HG03439 (cell line): Measurements from ENCODE around the gene TAS2R46.
"Not testable (repeated sequence)": the region's sequence is repeated elsewhere in the genome, so short reads cannot be mapped to it uniquely, and the experiment has no call there.

ENCODE experiments used
- ATAC-seq: cut with Tn5 transposase; IDR thresholded peaks from one replicate; pipeline ENCODE4 v1.9.1; 2021; ENCODE audit warnings: mild to moderate bottlenecking, moderate library complexity; ENCODE audit not compliant: unreplicated experiment

Gene TAS2R46

DNA sequence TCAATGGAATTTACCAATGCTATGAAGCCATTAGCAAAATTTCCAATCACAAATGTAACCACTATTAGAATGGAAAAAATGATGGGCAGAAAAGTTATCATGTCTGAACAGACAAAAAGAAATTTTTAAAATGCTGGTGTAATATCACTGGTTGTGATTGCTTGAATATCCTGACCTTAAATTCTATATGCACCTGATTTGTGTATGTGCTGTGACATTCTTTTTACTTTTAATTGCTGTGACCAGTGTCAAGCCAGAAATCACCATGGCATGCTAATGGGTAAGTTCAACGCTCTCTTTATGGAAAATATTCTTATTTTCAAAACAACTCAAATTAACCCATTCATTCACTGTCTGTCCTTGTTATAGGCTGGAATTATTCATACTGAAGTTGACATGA is at the start of gene TAS2R46:
TSS of gene TAS2R46 (minus strand) at position 101 of the 400 bp plus-strand sequence. CDS start at position 101, 0 bp downstream.
- ATAC-seq, result not testable (repeated sequence)

DNA sequence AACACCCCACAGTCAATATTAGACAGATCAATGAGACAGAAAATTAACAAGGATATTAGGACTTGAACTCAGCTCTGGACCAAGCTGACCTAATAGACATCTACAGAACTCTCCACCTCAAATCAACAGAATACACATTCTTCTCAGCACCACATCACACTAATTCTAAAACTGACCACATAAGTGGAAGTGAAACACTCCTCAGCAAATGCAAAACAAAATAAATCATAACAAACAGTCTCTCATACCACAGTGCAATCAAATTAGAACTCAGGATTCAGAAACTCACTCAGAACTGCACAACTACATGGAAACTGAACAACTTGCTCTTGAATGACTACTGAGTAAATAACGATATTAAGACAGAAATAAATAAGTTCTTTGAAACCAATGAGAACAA is 49.1 kb upstream of the TAS2R46 start:
- not testable (repeated sequence) for ATAC-seq

DNA sequence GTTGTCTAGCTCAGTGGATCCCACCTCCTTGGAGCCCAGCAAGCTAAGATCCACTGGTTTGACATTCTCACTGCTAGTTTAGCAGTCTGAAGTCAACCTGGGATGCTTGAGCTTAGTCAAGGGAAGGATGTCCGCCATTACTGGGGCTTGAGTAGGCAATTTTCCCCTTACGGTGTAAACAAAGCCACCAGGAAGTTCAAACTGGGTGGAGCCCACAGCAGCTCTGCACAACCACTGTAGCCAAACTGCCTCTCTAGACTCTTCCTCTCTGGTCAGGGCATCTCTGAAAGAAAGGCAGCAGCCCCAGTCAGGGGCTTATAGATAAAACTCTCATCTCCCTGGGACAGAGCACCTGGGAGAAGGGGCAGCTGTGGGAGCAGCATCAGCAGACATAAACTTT is 46.8 kb upstream of the TAS2R46 start:
- no peak for ATAC-seq

DNA sequence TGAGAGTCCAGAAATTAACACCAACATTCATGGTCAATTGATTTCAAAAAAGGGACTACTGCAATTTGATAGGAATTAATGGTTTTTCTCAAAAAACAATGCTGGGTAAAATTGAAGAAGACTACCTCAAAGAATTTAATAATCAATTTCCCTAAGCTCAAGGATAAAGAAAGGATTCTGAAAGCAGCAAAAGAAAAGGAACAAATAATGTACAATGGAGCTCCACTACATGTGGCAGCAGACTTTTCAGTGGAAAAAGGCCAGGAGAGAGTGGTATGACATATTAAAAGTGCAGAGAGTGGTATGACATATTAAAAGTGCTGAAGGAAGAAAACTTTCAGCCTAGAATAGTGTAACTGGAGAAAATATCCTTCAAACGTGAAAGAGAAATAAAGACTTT is 45.6 kb upstream of the TAS2R46 start:
- ATAC-seq, result no peak

DNA sequence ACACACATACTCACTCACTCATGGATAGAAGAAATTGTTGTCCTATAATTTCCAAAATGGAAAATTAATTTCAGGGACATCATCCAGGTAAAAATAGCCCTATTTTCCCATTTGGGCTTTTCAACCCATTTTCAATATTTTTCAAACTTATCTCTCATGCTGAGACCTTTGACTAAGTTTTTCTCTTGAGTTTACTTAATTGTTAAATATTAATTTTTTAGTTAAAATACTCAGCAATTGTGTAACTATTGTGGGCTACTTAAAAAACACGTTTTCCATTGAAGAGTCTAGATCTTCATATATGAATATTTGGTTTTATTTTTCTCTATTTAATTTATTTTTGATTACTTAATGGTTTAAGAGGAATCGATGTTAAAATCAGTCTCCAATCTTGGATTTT is 44.2 kb upstream of the TAS2R46 start:
- no peak for ATAC-seq

- no peak for ATAC-seq
These were observed 43.5 kb upstream of the TAS2R46 start for GRCh38 chr12:11105546-11105945.

GRCh38 chr12:11094910-11095309 is 32.8 kb upstream of the TAS2R46 start:
- ATAC-seq, result not testable (repeated sequence)

- no peak for ATAC-seq
These were observed 30.0 kb upstream of the TAS2R46 start, which contains the start of gene TAS2R43 for GRCh38 chr12:11092128-11092527. TSS of gene TAS2R43 (minus strand) at chr12:11092313. CDS start at chr12:11092229, 84 bp downstream.

GRCh38 chr12:11089246-11089645 is 27.2 kb upstream of the TAS2R46 start:
- ATAC-seq, result no peak

DNA sequence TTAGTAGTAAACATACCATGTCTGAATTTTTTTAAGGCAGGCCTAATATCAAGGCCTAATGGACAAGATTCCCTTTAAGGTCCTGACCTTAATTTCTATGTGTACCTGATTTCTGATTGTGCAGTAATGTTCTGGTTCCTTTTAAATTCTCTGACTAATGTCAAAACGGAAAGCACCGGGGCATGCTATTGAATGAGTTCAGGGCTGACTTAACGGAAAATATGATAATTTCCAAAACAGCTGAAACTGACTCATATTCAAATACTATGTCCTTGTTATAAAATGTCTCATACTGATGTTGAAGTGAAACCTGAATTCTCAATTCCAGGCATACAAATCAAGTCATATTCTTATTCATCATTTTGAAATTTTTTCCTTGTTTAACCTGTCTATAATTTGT is 23.3 kb upstream of the TAS2R46 start:
- ATAC-seq, result no peak

DNA sequence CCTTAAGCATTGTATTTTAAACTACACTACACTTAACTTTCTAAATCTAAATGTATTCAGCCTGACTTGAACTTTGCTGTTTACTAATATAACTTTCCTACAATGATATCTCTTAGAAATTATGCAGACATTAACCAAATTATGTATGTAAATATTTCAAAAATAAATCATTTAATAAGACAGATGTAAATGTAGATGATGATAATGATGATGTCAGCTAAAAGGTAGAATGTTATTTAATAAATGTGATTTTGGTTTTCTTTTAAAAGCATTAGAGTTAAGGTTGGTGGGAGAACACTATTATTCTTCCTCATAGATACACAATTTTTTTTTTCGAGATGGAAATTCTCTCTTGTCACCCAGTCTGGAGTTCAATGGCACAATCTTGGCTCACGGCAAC is 19.9 kb upstream of the TAS2R46 start:
- ATAC-seq, result no peak

DNA sequence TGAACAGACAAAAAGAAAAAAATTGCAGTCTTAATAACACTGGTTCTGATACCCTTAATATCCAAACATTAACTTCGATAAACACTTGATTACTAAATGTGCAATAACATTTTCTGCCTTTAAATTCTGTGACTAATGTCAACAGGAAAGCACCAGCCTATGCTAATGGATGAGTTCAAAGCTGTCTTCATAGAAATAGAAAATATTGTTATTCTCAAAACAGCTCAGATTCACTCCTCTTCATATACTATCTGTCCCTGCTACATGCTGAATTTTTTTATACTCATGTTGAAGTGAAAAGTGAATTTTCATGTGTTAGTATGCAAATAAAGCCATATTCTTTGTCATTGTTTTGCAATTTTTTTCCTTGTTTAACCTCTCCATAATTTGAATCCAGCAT is 16.2 kb upstream of the TAS2R46 start:
- no peak for ATAC-seq

- ATAC-seq, result no peak
These were observed 13.5 kb upstream of the TAS2R46 start for GRCh38 chr12:11075642-11076041.

DNA sequence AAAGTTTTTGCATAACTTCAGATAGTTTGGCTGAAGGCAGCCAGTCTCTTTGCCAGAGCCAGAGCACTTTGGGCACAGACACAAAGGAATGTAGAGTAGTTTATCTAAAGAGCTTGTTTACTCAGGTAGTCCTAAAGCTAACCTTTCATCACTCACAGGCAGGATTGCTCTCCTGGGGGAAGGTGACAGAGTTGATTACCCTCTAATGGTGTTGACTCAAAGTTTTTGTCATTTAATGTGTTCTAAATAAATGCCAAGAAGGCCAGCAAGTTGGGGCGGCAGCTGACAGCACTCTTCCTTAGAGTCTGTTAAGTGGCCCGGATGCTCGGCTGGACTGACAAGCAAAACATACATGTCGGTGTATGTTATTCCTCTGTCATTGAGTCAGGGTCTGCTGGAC is 9.3 kb upstream of the TAS2R46 start:
- ATAC-seq, result no peak

- ATAC-seq, result no peak
These were observed 8.9 kb upstream of the TAS2R46 start for GRCh38 chr12:11070999-11071398.

DNA sequence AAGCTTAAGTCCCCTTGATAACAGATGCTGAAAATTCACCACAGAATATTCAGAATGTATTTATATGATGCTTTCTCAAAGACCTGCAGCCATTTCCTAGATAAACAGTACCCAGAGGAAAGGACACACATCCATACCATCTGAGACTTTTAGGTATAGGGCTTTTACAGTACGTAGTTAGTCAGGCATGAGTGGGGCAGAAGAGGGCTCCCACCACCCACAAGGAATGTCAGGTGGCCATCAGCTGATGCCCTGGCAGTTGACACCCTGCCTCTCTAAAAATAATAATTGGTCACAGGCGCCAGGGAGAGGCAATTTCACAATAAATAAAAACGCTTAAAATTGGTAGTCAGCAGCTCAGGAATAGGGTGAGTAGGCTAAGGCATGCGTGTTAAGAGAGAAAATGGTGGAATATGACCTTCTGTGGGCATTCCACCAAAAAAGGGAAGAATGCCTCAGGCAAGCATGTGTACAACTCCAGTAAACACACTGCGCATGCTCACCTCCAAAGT is 7.8 kb upstream of the TAS2R46 start:
- ATAC-seq, result no peak

DNA sequence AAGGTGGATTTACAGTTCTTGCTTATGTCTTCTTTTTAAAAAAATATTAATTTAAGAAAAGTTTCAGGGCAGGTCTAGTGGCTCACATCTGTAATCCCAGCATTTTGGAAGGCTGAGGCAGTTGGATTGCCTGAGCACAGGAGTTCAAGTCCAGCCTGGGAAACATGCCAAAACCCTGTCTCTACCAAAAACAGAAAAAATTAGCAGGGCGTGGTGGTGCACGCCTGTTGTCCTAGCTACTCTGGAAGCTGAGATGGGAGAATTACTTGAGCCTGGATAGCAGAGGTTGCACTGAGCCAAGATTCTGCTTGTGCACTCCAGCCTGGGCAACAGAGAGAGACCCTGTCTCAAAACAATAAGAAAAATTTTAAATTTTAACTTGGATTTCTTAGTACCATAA is 5.4 kb upstream of the TAS2R46 start:
- ATAC-seq, result no peak

GRCh38 chr12:11059784-11060183 is 2.3 kb downstream of the TAS2R46 start:
- no peak for ATAC-seq

DNA sequence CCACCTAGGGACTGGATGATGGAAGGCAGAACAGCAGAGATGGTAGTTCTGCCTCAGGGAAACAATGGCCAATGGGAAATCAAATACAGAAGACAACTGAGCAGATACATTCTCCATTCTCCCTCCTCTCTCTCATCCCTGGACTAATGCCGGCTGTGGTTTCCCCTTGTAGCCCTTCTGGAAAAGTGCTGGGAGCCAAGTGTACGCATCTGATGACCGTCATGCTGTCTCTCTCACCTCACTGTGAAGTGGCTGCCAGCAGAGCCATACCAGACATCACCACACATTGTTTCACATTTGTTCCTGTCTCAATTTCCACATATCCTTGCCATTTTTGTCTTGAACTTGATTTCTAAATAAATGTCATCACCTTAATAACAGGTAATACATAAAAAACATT is 3.1 kb downstream of the TAS2R46 start:
- no peak for ATAC-seq

GRCh38 chr12:11055306-11055705 is 6.8 kb downstream of the TAS2R46 start:
- ATAC-seq, result no peak

DNA sequence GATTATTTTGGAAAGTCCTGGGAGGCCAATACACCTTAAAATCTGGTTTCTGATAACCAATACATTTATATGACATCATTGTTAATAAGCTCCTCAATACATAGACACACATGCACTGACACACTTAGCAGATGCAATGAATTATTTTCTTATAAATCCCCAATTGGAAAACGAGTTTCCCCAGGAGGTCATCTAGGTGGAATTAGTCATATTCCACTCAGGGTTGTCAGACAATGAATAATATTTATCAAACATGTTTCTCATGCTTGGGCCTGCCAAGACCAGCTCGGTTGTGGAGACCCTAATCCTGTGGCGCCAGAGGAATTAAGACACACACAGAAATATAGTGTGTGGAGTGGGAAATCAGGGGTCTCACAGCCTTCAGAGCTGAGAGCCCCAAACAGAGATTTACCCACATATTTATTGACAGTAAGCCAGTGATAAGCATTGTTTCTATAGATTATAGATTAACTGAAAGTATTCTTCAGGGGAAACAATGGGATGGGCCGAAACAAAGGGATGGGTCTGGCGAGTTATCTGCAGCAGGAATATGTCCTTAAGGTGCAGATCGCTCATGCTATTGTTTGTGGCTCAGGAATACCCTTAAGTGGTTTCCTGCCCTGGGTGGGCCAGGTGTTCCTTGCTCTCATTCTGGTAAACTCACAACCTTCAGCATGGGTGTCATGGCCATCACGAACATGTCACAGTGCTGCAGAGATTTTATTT is 12.1 kb downstream of the TAS2R46 start:
- not testable (repeated sequence) for ATAC-seq

DNA sequence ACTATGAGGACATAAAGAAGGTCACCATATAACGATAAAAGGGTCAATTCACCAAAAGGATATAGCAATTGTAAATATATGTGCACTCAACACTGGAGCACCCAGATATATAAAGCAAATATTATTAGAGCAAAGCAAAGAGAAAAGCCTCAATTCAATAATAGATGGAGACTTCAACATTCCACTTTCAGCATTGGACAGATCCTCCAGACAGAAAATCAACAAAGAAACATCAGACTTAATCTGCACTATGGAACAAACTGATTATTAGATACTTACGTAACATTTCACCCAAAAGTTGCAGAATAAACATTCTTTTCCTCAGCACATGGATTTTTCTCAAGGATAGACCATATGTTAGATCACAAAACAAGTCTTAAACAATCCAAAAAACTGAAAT is 20.7 kb downstream of the TAS2R46 start:
- ATAC-seq, result not testable (repeated sequence)

DNA sequence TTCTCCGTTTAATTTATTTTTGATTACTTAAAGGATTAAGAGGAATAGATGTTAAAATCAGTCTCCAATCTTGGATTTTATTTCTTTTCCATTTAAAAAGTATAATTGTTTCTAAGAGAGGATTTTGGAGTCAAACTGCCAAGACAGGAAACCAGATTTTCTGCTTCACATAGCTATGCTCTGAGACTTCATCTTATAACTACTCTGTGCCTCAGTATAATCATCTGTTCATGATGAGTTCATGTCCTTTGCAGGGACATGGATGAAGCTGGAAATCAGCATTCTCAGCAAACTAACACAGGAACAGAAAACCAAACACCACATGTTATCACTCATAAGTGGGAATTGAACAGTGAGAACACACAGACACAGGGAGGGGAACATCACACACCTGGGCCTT is 21.9 kb downstream of the TAS2R46 start:
- no peak for ATAC-seq
